Endothelial cell (in vitro differentiated cells): ENCODE data around the gene CYP4X1. TPM values are rescaled to one million over a fixed set of nuclear protein-coding genes. Genes with fewer than 3 reads are reported as not detected.

ENCODE experiments used
- DNase-seq: peaks from one replicate; pipeline ENCODE4 v3.0.0; 2021; ENCODE audit warnings: low spot score
- H3K27ac Mint-ChIP-seq: one replicate; pipeline ENCODE4 v1.8.0; 2021; ENCODE audit warnings: mixed read lengths, inconsistent platforms; ENCODE audit not compliant: unreplicated experiment
- H3K27me3 Mint-ChIP-seq: one replicate; pipeline ENCODE4 v1.8.0; 2021; ENCODE audit warnings: mild to moderate bottlenecking, moderate library complexity, mixed read lengths, inconsistent platforms; ENCODE audit not compliant: unreplicated experiment
- H3K36me3 Mint-ChIP-seq: one replicate; pipeline ENCODE4 v1.8.0; 2021; ENCODE audit warnings: mild to moderate bottlenecking, low read depth, mixed read lengths, inconsistent platforms; ENCODE audit not compliant: unreplicated experiment
- H3K4me1 Mint-ChIP-seq: one replicate; pipeline ENCODE4 v1.8.0; 2021; ENCODE audit warnings: mild to moderate bottlenecking, mixed read lengths, inconsistent platforms; ENCODE audit not compliant: unreplicated experiment
- H3K4me3 Mint-ChIP-seq: one replicate; pipeline ENCODE4 v1.8.0; 2021; ENCODE audit warnings: mild to moderate bottlenecking, mixed read lengths, inconsistent platforms; ENCODE audit not compliant: unreplicated experiment
- H3K9me3 Mint-ChIP-seq: one replicate; pipeline ENCODE4 v1.8.0; 2021; ENCODE audit warnings: mixed read lengths, inconsistent platforms; ENCODE audit not compliant: unreplicated experiment
- total RNA-seq: library from RNA; stranded (reverse); fragmentation: NEBNext Ultra II Directional; extraction: Animal tissue kit (Norgen Biotek cat#: 25700); gene quantifications from one replicate; pipeline ENCODE4 v1.2.1, GENCODE V29; 2021; ENCODE audit not compliant: unreplicated experiment
- TF ChIP-seq, protein P1 (sequence below): fragments of 200-600 bp; sonication (generic); IDR thresholded peaks from one replicate; pipeline ENCODE4 v1.5.0; 2021; ENCODE audit warnings: antibody characterized with exemption; ENCODE audit not compliant: unreplicated experiment

Gene CYP4X1
- total RNA-seq, 1 donor from 2014 or later: 0.23 TPM

DNA sequence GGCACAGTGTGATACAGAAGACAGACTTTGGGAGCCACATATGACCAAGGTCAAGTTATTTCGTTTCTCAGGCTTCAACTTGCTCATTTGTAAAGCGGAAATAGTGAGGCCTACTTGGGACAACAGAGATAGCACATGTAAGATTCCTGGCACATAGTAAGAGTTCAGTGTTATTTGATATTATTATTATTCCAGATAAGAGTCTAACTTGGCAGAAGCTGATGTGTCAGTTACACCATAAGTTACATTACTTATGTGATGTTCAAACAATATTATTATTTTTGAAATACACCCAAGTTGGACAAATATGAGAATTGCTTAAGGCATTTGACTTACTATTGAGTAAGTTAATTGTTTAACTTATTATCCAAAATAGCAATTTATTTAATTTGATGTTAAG is 10.2 kb upstream of the CYP4X1 start:
- H3K36me3 Mint-ChIP-seq: no peaks in the 10 kb centered on the region
- H3K4me3 Mint-ChIP-seq: no peak overlapping the region
- H3K27ac Mint-ChIP-seq: no peak overlapping the region
- no peaks in the 10 kb centered on the region for H3K27me3 Mint-ChIP-seq
- no peaks in the 10 kb centered on the region for H3K9me3 Mint-ChIP-seq
- TF ChIP-seq, protein P1, sequence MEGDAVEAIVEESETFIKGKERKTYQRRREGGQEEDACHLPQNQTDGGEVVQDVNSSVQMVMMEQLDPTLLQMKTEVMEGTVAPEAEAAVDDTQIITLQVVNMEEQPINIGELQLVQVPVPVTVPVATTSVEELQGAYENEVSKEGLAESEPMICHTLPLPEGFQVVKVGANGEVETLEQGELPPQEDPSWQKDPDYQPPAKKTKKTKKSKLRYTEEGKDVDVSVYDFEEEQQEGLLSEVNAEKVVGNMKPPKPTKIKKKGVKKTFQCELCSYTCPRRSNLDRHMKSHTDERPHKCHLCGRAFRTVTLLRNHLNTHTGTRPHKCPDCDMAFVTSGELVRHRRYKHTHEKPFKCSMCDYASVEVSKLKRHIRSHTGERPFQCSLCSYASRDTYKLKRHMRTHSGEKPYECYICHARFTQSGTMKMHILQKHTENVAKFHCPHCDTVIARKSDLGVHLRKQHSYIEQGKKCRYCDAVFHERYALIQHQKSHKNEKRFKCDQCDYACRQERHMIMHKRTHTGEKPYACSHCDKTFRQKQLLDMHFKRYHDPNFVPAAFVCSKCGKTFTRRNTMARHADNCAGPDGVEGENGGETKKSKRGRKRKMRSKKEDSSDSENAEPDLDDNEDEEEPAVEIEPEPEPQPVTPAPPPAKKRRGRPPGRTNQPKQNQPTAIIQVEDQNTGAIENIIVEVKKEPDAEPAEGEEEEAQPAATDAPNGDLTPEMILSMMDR: no peak
- no peaks in the 10 kb centered on the region for H3K4me1 Mint-ChIP-seq
- DNase-seq: no peak

DNA sequence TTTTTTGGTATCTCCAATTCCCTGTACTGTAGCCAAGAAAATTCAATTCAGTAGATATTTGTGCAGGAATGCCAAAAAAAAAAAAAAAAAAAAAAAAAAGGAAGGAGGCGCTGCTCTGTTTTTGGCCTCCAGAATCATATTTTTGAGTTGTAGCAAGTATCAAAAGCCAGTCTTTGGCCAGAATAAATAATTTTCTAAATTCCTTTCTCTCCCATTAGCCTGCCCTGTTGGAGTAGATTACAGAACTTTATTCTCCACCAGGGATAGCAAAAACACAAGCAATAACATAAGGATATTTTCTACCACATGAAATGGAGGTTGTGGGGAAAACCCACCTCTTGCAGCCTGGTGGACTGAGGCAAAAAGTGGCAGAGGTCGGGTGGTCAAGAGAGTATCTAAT is 2.4 kb upstream of the CYP4X1 start:
- no peak for DNase-seq
- TF ChIP-seq, protein P1: no peak
- Mint-ChIP-seq H3K27me3 (peaks cover 4% of the 10 kb centered on the region), H3K36me3 (no peaks in the 10 kb centered on the region), H3K4me3 (no peak overlapping the region), H3K4me1 (peaks cover 7% of the 10 kb centered on the region), H3K9me3 (no peaks in the 10 kb centered on the region), H3K27ac (no peak overlapping the region)

DNA sequence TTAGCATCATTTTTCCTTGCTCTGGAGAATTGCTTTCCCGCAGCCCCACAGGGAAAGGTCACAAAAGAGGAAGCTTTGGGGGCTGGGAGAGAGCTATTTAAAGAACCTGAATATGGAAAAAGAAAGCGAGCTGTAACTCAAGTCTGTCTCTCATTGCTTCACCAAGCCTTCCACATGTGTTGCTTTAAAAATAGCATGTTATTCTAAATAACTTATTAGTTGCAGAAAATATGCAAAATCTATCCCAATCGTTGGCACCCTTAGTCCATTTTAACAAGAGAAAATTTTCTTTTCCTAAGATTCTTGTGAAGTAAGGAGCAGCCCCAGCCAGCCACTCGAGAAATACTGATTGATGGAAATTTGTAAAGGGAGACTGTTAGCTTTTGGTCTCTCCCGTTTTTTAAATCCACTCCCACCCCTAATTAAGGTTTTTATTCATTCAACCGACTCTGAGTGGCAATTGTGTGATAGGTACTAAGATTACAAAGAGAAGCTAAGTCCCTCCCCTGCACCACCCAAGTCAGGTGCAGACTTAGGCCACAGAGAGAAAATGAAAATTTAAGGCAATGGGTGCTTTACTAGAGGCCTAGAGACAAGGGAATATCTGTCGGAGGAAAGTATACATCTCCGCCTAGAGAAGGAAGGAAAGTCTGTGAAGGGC is 802 bp downstream of the CYP4X1 start:
- Mint-ChIP-seq H3K4me3 (no peak overlapping the region), H3K9me3 (no peaks in the 10 kb centered on the region), H3K27ac (no peak overlapping the region), H3K4me1 (peaks cover 9% of the 10 kb centered on the region), H3K27me3 (peaks cover 4% of the 10 kb centered on the region), H3K36me3 (no peaks in the 10 kb centered on the region)
- no peak for DNase-seq
- TF ChIP-seq, protein P1: no peak

DNA sequence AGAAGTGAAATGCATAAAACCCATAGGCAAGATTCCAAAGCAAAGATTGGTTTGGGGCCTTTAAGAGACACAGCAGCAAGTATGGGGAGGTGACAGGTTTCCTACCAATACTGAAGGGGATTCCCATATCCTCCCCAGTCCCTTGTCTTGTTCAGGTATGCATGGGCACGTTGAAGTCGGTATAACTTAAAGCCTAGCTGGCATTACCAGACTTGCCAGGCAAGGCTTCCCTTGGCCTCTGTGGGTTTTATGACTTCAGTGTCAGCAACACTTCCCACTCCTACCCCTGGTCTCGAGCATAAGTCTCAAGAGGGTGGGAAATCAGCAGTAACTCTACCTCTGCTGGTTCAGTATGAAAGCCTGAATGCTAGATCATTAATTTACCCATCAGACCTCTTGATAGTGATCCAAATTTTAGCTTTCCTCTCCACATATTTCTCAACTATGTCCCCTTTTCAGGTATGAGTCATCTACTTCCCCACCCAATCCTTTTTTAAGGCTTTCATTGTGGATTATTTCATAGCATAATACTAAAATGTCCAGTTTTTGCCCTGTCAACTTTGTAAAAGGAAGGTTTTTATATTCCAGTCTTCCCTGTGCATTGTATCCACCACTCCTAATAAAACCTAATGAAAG is 6.8 kb downstream of the CYP4X1 start:
- Mint-ChIP-seq H3K4me3 (no peak overlapping the region), H3K36me3 (no peaks in the 10 kb centered on the region), H3K27ac (no peak overlapping the region), H3K27me3 (peaks cover 4% of the 10 kb centered on the region), H3K9me3 (no peaks in the 10 kb centered on the region), H3K4me1 (peaks cover 9% of the 10 kb centered on the region)
- TF ChIP-seq, protein P1: no peak
- DNase-seq: no peak

DNA sequence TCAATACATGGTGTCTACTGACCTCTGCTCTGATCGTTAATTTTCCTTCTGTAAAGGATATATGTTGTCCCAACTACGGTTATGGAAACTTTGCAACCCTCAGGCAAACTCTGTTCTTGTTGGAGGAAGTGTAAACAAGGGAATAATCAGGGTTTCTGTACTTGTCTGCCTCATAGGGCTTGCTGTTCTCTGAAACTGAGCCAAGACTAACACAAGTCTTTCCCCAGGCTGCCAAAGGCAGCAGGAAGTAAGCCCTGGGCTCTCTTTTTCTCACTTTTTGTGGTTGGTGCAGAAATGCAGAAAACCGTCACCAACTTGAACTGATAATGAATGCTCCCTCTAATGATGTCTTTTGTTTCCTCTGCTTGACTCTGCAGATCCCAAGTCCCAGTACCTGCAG is 7.6 kb downstream of the CYP4X1 start:
- Mint-ChIP-seq H3K27me3 (peaks cover 5% of the 10 kb centered on the region), H3K9me3 (no peaks in the 10 kb centered on the region), H3K36me3 (no peaks in the 10 kb centered on the region), H3K27ac (no peak overlapping the region), H3K4me1 (peaks cover 9% of the 10 kb centered on the region), H3K4me3 (no peak overlapping the region)
- TF ChIP-seq, protein P1: no peak
- DNase-seq: no peak
